Measurements from ENCODE around the gene STARD9. TPM values are rescaled to one million over a fixed set of nuclear protein-coding genes. Genes with fewer than 3 reads are reported as not detected.
A peak's percentile ranks its signal among the peaks of the same experiment; 100 is the strongest.

STARD9 gene
- 16.4 and 16.5 TPM in 2 replicates for total RNA-seq
- long read RNA-seq, partial matches to known transcripts, result 5 of 7 reads
- long read RNA-seq, other reads (novel, unspliced or antisense), result 2 of 7 reads

GRCh38 chr15:42575188-42576039 is at the start of gene STARD9:
STARD9 (plus strand) TSS chr15:42575606; CDS start chr15:42575716, 110 bp downstream.
- peak within 1 kb of the TSS; percentile 98 for H3K27ac Mint-ChIP-seq (ENCODE audit: unreplicated experiment)
- peaks cover 23% of the 10 kb centered on the region for H3K4me1 Mint-ChIP-seq
- H3K27me3 Mint-ChIP-seq (ENCODE audit: low read depth), result peaks cover 3% of the 10 kb centered on the region
- no peaks in the 10 kb centered on the region for H3K9me3 Mint-ChIP-seq
- H3K4me3 Mint-ChIP-seq, result peak within 1 kb of the TSS; percentile 97
- DNase-seq (ENCODE audit: low read depth, low spot score), result peak; percentile 96
- H3K36me3 Mint-ChIP-seq (ENCODE audit: low read depth), result no peaks in the 10 kb centered on the region
- TF ChIP-seq, protein P1, sequence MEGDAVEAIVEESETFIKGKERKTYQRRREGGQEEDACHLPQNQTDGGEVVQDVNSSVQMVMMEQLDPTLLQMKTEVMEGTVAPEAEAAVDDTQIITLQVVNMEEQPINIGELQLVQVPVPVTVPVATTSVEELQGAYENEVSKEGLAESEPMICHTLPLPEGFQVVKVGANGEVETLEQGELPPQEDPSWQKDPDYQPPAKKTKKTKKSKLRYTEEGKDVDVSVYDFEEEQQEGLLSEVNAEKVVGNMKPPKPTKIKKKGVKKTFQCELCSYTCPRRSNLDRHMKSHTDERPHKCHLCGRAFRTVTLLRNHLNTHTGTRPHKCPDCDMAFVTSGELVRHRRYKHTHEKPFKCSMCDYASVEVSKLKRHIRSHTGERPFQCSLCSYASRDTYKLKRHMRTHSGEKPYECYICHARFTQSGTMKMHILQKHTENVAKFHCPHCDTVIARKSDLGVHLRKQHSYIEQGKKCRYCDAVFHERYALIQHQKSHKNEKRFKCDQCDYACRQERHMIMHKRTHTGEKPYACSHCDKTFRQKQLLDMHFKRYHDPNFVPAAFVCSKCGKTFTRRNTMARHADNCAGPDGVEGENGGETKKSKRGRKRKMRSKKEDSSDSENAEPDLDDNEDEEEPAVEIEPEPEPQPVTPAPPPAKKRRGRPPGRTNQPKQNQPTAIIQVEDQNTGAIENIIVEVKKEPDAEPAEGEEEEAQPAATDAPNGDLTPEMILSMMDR (conservative IDR thresholded peaks at IDR 0.05), result no peak

- TF ChIP-seq, protein P1 (conservative IDR thresholded peaks at IDR 0.05), result no peak
- no peak for DNase-seq (ENCODE audit: low read depth, low spot score)
- Mint-ChIP-seq H3K27ac (ENCODE audit: unreplicated experiment) (no peak overlapping the region), H3K36me3 (ENCODE audit: low read depth) (peaks cover 10% of the 10 kb centered on the region), H3K9me3 (no peaks in the 10 kb centered on the region), H3K4me1 (no peaks in the 10 kb centered on the region), H3K27me3 (ENCODE audit: low read depth) (no peaks in the 10 kb centered on the region), H3K4me3 (no peak overlapping the region)
Observed at GRCh38 chr15:42528970-42529369, 46.4 kb upstream of the STARD9 start.

DNA sequence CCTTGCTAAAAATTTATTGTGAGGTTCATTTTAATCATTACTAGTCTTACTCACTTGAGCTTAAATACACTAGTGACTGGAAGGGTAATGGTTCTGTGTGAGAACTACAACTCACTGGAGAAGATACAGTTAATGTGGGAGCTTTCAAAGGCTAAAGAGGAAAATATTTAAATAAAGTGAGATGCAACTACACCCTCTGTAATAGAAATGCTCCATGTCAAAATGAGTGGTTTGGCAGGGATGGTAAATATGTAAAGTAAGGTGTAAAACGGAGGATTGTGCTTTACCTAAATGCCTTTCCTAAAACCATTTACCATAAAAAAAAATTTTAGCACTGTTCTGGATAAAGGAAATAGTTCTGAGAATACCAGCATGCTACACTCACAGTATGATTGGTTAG is 42.2 kb upstream of the STARD9 start:
- TF ChIP-seq, protein P1 (conservative IDR thresholded peaks at IDR 0.05), result no peak

GRCh38 chr15:42544853-42545629 is 30.4 kb upstream of the STARD9 start:
- no peaks in the 10 kb centered on the region for H3K27me3 Mint-ChIP-seq (ENCODE audit: low read depth)
- no peaks in the 10 kb centered on the region for H3K36me3 Mint-ChIP-seq (ENCODE audit: low read depth)
- H3K4me1 Mint-ChIP-seq, result peaks cover 27% of the 10 kb centered on the region
- DNase-seq (ENCODE audit: low read depth, low spot score), result no peak
- TF ChIP-seq, protein P1 (conservative IDR thresholded peaks at IDR 0.05), result no peak
- no peaks in the 10 kb centered on the region for H3K9me3 Mint-ChIP-seq
- H3K4me3 Mint-ChIP-seq, result no peak overlapping the region
- H3K27ac Mint-ChIP-seq (ENCODE audit: unreplicated experiment), result no peak overlapping the region

More for the DNA sequence above, 42.2 kb upstream of the STARD9 start:
- Mint-ChIP-seq H3K36me3 (ENCODE audit: low read depth) (peaks cover 12% of the 10 kb centered on the region), H3K27ac (ENCODE audit: unreplicated experiment) (no peak overlapping the region), H3K27me3 (ENCODE audit: low read depth) (no peaks in the 10 kb centered on the region), H3K9me3 (no peaks in the 10 kb centered on the region), H3K4me1 (no peaks in the 10 kb centered on the region), H3K4me3 (no peak overlapping the region)
- DNase-seq (ENCODE audit: low read depth, low spot score), result no peak

GRCh38 chr15:42547918-42548248 is 27.5 kb upstream of the STARD9 start:
- Mint-ChIP-seq H3K27ac (ENCODE audit: unreplicated experiment) (peak overlapping the region; percentile 94), H3K36me3 (ENCODE audit: low read depth) (no peaks in the 10 kb centered on the region), H3K27me3 (ENCODE audit: low read depth) (no peaks in the 10 kb centered on the region), H3K4me3 (peak overlapping the region; percentile 96), H3K9me3 (no peaks in the 10 kb centered on the region), H3K4me1 (peaks cover 28% of the 10 kb centered on the region)
- no peak for DNase-seq (ENCODE audit: low read depth, low spot score)
- TF ChIP-seq, protein P1 (conservative IDR thresholded peaks at IDR 0.05), result no peak

Data from neural crest cell (in vitro differentiated cells).